Mesendoderm (in vitro differentiated cells): ENCODE results near the gene SRR. TPM values are rescaled to one million over a fixed set of nuclear protein-coding genes. Genes with fewer than 3 reads are reported as not detected.

Source experiments
- DNase-seq: peaks from one replicate; pipeline ENCODE4 v3.0.0; 2013
- H2AK5ac ChIP-seq: 2 replicates; pipeline ENCODE4 v1.6.1; 2013; ENCODE audit warnings: low read length, inconsistent platforms
- H2BK120ac ChIP-seq: 2 replicates; pipeline ENCODE4 v1.6.1; 2013; ENCODE audit warnings: low read depth, mild to moderate bottlenecking, low read length, moderate library complexity, mixed read lengths
- H2BK15ac ChIP-seq: replicated peaks from 2 replicates; pipeline ENCODE4 v1.6.1; 2013; ENCODE audit warnings: low read depth, mild to moderate bottlenecking, moderate library complexity
- H2BK5ac ChIP-seq: 2 replicates; pipeline ENCODE4 v1.6.1; 2013; ENCODE audit warnings: low read length, inconsistent platforms
- H3K18ac ChIP-seq: 2 replicates; pipeline ENCODE4 v1.6.1; 2013; ENCODE audit warnings: mild to moderate bottlenecking, low read length, mixed read lengths
- H3K23ac ChIP-seq: one replicate; pipeline ENCODE4 v1.6.1; 2013; ENCODE audit warnings: low read length
- H3K27ac ChIP-seq: 2 replicates; pipeline ENCODE4 v1.5.1; 2013; ENCODE audit warnings: low read depth, mild to moderate bottlenecking, inconsistent platforms, low read length, moderate library complexity
- H3K27me3 ChIP-seq: 2 replicates; pipeline ENCODE4 v1.6.1; 2013; ENCODE audit warnings: low read length, control low read depth, mild to moderate bottlenecking, inconsistent platforms; ENCODE audit not compliant: insufficient read depth, poor library complexity
- H3K36me3 ChIP-seq: 2 replicates; pipeline ENCODE4 v1.6.1; 2013; ENCODE audit warnings: low read length, inconsistent platforms; ENCODE audit not compliant: control insufficient read depth, insufficient read depth
- H3K4ac ChIP-seq: one replicate; pipeline ENCODE4 v1.6.1; 2013; ENCODE audit warnings: low read depth, mild to moderate bottlenecking, low read length, moderate library complexity
- H3K4me1 ChIP-seq: 2 replicates; pipeline ENCODE4 v1.6.1; 2013; ENCODE audit warnings: low read depth, low read length, inconsistent platforms; ENCODE audit not compliant: control insufficient read depth
- H3K4me2 ChIP-seq: 2 replicates; pipeline ENCODE4 v1.6.1; 2013; ENCODE audit warnings: low read length
- H3K4me3 ChIP-seq: 2 replicates; pipeline ENCODE4 v1.5.1; 2013; ENCODE audit warnings: mild to moderate bottlenecking, low read length
- H3K56ac ChIP-seq: one replicate; pipeline ENCODE4 v1.6.1; 2013; ENCODE audit warnings: low read length
- H3K79me1 ChIP-seq: 2 replicates; pipeline ENCODE4 v1.6.1; 2013; ENCODE audit warnings: low read length, inconsistent platforms
- H3K79me2 ChIP-seq: 2 replicates; pipeline ENCODE4 v1.6.1; 2013; ENCODE audit warnings: mild to moderate bottlenecking, low read length; ENCODE audit not compliant: control insufficient read depth, insufficient read depth
- H3K9ac ChIP-seq: 2 replicates; pipeline ENCODE4 v1.6.1; 2013; ENCODE audit warnings: low read length, inconsistent platforms
- H4K5ac ChIP-seq: one replicate; pipeline ENCODE4 v1.6.1; 2013; ENCODE audit warnings: low read length
- H4K8ac ChIP-seq: one replicate; pipeline ENCODE4 v1.6.1; 2013; ENCODE audit warnings: low read depth, mild to moderate bottlenecking, control low read depth, low read length, moderate library complexity
- WGBS: extraction: QIAGEN DNeasy Blood & Tissue Kit; methylation state at CpG from one replicate; pipeline ENCODE4 v1.1.7; 2013; ENCODE audit warnings: low lambda C conversion rate, missing lambda C conversion rate; ENCODE audit not compliant: insufficient coverage; ENCODE audit errors: extremely low coverage; 5-methylcytosine and 5-hydroxymethylcytosine counted together
- small RNA-seq: library from polyadenylated mRNA; stranded (forward); fragments of <200 nt; extraction: miRNeasy Mini kit (QIAGEN cat#:217004); gene quantifications from one replicate; pipeline ENCODE3, GENCODE V24; 2013; ENCODE audit not compliant: insufficient read depth

Gene SRR

DNA sequence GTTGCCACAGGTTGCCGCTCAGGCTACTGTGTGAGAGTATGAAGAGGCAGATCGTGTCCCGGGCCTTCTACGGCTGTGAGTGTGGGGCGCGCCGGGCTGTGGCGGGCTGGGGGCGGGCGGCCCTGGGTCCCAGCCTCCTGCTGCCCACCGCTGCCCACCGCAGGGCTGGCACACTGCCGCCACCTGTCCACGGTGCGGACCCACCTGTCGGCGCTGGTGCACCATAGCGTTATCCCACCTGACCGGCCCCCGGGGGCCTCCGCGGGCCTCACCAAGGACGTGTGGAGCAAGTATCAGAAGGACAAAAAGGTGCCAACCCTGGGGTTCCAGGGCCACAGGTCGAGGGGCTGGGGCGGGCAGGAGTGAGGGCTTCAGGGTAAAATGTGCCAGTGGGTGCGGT, 68.4 kb downstream of the SRR start:
- Histone ChIP-seq H2BK15ac (no peak overlapping the region), H4K5ac (no peak overlapping the region), H3K23ac (no peak overlapping the region), H3K9ac (no peak overlapping the region), H3K4me2 (no peak overlapping the region), H3K36me3 (no peaks in the 10 kb centered on the region), H3K27ac (no peak overlapping the region), H3K18ac (no peak overlapping the region), H2BK5ac (no peak overlapping the region), H3K79me1 (no peaks in the 10 kb centered on the region), H3K79me2 (no peaks in the 10 kb centered on the region), H4K8ac (no peak overlapping the region), H2AK5ac (no peak overlapping the region), H2BK120ac (no peak overlapping the region), H3K56ac (no peak overlapping the region), H3K27me3 (no peaks in the 10 kb centered on the region), H3K4me1 (no peaks in the 10 kb centered on the region), H3K4me3 (no peak overlapping the region), H3K4ac (no peak overlapping the region)
- no CpG with 5 or more reads among the region's 26 CpGs for WGBS
- DNase-seq, result no peak

DNA sequence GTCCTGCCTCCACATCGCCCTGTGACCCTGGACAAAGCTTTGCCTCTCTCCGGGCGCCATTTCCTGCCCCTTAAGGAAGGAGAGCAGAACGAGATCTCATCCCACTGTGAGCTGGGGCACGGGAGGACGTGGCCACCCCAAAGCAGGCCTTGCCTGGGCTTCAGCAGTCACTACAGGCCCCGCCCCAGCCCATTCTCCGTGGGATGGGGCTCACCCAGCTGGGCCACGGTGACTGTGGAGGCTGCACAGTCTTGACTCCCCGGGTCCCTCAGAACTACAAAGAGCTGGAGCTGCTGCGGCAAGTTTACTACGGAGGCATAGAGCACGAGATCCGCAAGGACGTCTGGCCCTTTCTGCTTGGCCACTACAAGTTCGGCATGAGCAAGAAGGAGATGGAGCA, 68.9 kb downstream of the SRR start:
- Histone ChIP-seq H2AK5ac (no peak overlapping the region), H2BK120ac (no peak overlapping the region), H3K79me1 (no peaks in the 10 kb centered on the region), H3K9ac (no peak overlapping the region), H3K4me1 (no peaks in the 10 kb centered on the region), H3K79me2 (no peaks in the 10 kb centered on the region), H4K8ac (no peak overlapping the region), H3K27ac (no peak overlapping the region), H3K36me3 (no peaks in the 10 kb centered on the region), H2BK15ac (no peak overlapping the region), H3K27me3 (no peaks in the 10 kb centered on the region), H3K4me2 (no peak overlapping the region), H2BK5ac (no peak overlapping the region), H3K4ac (no peak overlapping the region), H4K5ac (no peak overlapping the region), H3K23ac (no peak overlapping the region), H3K18ac (no peak overlapping the region), H3K56ac (no peak overlapping the region), H3K4me3 (no peak overlapping the region)
- DNase-seq, result no peak
- no CpG with 5 or more reads among the region's 16 CpGs for WGBS

DNA sequence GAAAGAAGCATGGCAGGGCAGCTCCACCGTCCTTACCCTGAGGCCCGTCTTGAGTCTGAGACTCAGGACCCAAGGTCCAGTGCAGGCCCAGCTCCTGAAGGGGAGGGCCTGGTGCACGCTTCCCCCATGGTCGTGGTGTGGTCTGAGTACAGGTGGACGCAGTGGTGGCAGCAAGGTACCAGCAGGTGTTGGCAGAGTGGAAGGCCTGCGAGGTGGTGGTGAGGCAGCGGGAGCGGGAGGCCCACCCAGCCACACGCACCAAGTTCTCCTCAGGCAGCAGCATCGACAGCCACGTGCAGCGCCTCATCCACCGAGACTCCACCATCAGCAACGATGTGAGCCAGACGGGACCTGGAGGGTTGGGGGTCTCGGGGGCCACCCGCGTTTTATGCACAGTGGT, 69.4 kb downstream of the SRR start:
- Histone ChIP-seq H2BK15ac (no peak overlapping the region), H2BK120ac (no peak overlapping the region), H4K8ac (no peak overlapping the region), H3K23ac (no peak overlapping the region), H3K27ac (no peak overlapping the region), H2AK5ac (no peak overlapping the region), H2BK5ac (no peak overlapping the region), H3K4me3 (no peak overlapping the region), H3K4ac (no peak overlapping the region), H3K27me3 (no peaks in the 10 kb centered on the region), H3K4me2 (no peak overlapping the region), H3K79me2 (no peaks in the 10 kb centered on the region), H3K79me1 (no peaks in the 10 kb centered on the region), H3K36me3 (no peaks in the 10 kb centered on the region), H3K56ac (no peak overlapping the region), H3K18ac (no peak overlapping the region), H3K9ac (no peak overlapping the region), H3K4me1 (no peaks in the 10 kb centered on the region), H4K5ac (no peak overlapping the region)
- WGBS, result no CpG with 5 or more reads among the region's 18 CpGs
- DNase-seq, result no peak

Small RNA genes within 50 kb of the gene (small RNA-seq; reads per million reads assigned to genes)
- gene AC006435.3 (not detected), gene SNORD91A (330 reads per million, percentile 98 among the genes with 10 or more reads in this experiment), gene SNORD91B (122 reads per million, percentile 96 among the genes with 10 or more reads in this experiment)
